Measurements from ENCODE around the gene SPTBN2.

- TF ChIP-seq POLR2A (IDR thresholded peaks at IDR 0.05; ENCODE audit: low read depth, low read length) (no peak), POLR2AphosphoS5 (IDR thresholded peaks at IDR 0.05; ENCODE audit: low read depth, low read length) (no peak)
Observed at GRCh38 chr11:66701432-66702240, 27.4 kb downstream of the SPTBN2 start.
